ENCODE results near the gene WDR88. TPM values are rescaled to one million over a fixed set of nuclear protein-coding genes. Genes with fewer than 3 reads are reported as not detected.

Gene WDR88, protein sequence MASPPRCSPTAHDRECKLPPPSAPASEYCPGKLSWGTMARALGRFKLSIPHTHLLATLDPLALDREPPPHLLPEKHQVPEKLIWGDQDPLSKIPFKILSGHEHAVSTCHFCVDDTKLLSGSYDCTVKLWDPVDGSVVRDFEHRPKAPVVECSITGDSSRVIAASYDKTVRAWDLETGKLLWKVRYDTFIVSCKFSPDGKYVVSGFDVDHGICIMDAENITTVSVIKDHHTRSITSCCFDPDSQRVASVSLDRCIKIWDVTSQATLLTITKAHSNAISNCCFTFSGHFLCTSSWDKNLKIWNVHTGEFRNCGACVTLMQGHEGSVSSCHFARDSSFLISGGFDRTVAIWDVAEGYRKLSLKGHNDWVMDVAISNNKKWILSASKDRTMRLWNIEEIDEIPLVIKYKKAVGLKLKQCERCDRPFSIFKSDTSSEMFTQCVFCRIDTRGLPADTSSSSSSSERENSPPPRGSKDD
- total RNA-seq (2022) (0.20 and 0.37 TPM in 2 replicates), Bru-seq, nascent RNA (percentile 18 among the genes with signal in this experiment), BruChase-seq, experiment 1, labeled RNA remaining after a 2-hour chase (percentile 12 among the genes with signal in this experiment), BruChase-seq, experiment 2, labeled RNA remaining after a 6-hour chase (percentile 17 among the genes with signal in this experiment)
- long read RNA-seq, partial matches to known transcripts: 0 of 9 reads
- long read RNA-seq, other reads (novel, unspliced or antisense): 9 of 9 reads

DNA sequence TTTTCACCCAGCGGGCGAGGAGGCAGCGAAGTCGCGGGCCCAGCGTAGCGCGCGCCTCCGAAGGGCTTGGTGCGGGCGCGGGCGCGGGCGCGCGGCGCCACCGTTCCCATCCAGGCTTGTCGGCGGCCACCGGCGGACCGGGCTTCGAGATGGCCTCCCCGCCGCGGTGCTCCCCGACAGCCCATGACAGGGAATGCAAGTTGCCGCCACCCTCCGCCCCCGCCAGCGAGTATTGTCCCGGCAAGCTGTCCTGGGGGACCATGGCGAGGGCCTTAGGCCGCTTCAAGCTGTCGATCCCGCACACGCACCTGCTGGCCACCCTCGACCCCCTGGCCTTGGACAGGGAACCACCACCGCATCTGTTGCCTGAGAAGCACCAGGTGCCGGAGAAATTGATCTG, at the start of gene WDR88:
WDR88 (plus strand) TSS at position 94 of the 400 bp plus-strand sequence; CDS start at position 150, 56 bp downstream.
- BruUV-seq (replicated peaks): no TSS peak
- no peak within 1 kb of the TSS for H3K4me3 ChIP-seq (ENCODE audit: low read depth, low read length)
- Mint-ChIP-seq H3K9me3 (ENCODE audit: unreplicated experiment) (no peaks in the 10 kb centered on the region), H3K4me1 (ENCODE audit: low read depth, unreplicated experiment) (no peaks in the 10 kb centered on the region), H3K27me3 (ENCODE audit: insufficient read depth, unreplicated experiment) (no peaks in the 10 kb centered on the region), H3K36me3 (ENCODE audit: insufficient read depth, unreplicated experiment) (peaks cover 44% of the 10 kb centered on the region), H3K4me3 (ENCODE audit: unreplicated experiment) (no peak within 1 kb of the TSS), H3K27ac (ENCODE audit: unreplicated experiment) (no peak within 1 kb of the TSS)
- H3K27me3 ChIP-seq (replicated peaks; ENCODE audit: control insufficient read depth, insufficient read depth, low read length): no peaks in the 10 kb centered on the region
- DNase-seq: no peak
- intact Hi-C loops (cut with micrococcal nuclease; ENCODE audit: unreplicated experiment): no loop called here
- no peaks in the 10 kb centered on the region for H3K9me3 ChIP-seq
- CTCF ChIA-PET: no interaction called here
- no peaks in the 10 kb centered on the region for H3K4me1 ChIP-seq
- H3K36me3 ChIP-seq (ENCODE audit: control insufficient read depth, insufficient read depth, low read length): peaks cover 2% of the 10 kb centered on the region; the same call in 1 of the 2 replicates
- POLR2A ChIA-PET: no interaction called here
- TF ChIP-seq, protein P1, sequence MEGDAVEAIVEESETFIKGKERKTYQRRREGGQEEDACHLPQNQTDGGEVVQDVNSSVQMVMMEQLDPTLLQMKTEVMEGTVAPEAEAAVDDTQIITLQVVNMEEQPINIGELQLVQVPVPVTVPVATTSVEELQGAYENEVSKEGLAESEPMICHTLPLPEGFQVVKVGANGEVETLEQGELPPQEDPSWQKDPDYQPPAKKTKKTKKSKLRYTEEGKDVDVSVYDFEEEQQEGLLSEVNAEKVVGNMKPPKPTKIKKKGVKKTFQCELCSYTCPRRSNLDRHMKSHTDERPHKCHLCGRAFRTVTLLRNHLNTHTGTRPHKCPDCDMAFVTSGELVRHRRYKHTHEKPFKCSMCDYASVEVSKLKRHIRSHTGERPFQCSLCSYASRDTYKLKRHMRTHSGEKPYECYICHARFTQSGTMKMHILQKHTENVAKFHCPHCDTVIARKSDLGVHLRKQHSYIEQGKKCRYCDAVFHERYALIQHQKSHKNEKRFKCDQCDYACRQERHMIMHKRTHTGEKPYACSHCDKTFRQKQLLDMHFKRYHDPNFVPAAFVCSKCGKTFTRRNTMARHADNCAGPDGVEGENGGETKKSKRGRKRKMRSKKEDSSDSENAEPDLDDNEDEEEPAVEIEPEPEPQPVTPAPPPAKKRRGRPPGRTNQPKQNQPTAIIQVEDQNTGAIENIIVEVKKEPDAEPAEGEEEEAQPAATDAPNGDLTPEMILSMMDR (IDR thresholded peaks at IDR 0.05; ENCODE audit: insufficient read depth in 1 of 2, low read depth in 1 of 2, low read length in 1 of 2, severe bottlenecking in 1 of 2, unreplicated experiment in 1 of 2): no peak

DNA sequence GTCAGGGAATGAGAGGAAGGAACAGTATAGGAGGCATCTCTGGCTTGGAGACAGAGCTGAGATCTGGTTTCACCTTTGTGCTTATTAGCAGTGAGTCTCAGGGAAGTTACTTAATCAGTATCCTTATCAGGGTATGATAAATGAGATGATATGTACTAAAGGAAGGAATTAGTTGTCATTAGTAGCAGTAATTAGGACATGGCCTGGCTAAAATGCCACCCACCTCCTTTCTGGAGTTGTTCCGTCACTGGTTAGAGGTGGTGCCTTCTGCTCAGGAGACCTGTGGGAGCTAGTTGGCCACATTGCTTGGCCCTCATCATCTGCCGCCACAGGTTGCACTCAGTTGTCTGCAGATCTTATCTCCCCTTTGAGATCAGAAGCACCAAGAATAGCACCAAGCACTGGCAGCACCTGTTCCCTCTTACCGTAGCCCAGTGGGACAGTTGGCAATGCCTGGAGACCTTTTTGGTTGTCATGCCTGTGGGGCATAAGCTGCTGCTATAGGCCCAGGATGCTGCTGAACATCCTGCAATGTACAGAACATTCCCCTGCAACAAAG, 46.3 kb upstream of the WDR88 start:
- POLR2A ChIA-PET: interaction anchor here (0.6 kb wide), 1 partner anchor 14 kb away, joined by 7 read pairs; no protein-coding TSS in a partner anchor
- H3K4me3 ChIP-seq (ENCODE audit: low read depth, low read length): no peak overlapping the region
- TF ChIP-seq, protein P1 (IDR thresholded peaks at IDR 0.05; ENCODE audit: insufficient read depth in 1 of 2, low read depth in 1 of 2, low read length in 1 of 2, severe bottlenecking in 1 of 2, unreplicated experiment in 1 of 2): no peak
- no peak overlapping the region for H3K4me3 Mint-ChIP-seq (ENCODE audit: unreplicated experiment)
- H3K36me3 Mint-ChIP-seq (ENCODE audit: insufficient read depth, unreplicated experiment): peaks cover 45% of the 10 kb centered on the region
- CTCF ChIA-PET: no interaction called here
- DNase-seq: no peak
- H3K36me3 ChIP-seq (ENCODE audit: control insufficient read depth, insufficient read depth, low read length): no peaks in the 10 kb centered on the region; the same call in none of the 2 replicates
- intact Hi-C loops (cut with micrococcal nuclease; ENCODE audit: unreplicated experiment): no loop called here
- H3K4me1 Mint-ChIP-seq (ENCODE audit: low read depth, unreplicated experiment): peaks cover 29% of the 10 kb centered on the region
- H3K9me3 Mint-ChIP-seq (ENCODE audit: unreplicated experiment): no peaks in the 10 kb centered on the region
- BruUV-seq (replicated peaks): no TSS peak
- H3K4me1 ChIP-seq: peaks cover 21% of the 10 kb centered on the region; the same call in 1 of the 2 replicates
- no peaks in the 10 kb centered on the region for H3K27me3 ChIP-seq (replicated peaks; ENCODE audit: control insufficient read depth, insufficient read depth, low read length)
- H3K27me3 Mint-ChIP-seq (ENCODE audit: insufficient read depth, unreplicated experiment): no peaks in the 10 kb centered on the region
- H3K27ac Mint-ChIP-seq (ENCODE audit: unreplicated experiment): peak overlapping the region; percentile 60
- no peaks in the 10 kb centered on the region for H3K9me3 ChIP-seq

DNA sequence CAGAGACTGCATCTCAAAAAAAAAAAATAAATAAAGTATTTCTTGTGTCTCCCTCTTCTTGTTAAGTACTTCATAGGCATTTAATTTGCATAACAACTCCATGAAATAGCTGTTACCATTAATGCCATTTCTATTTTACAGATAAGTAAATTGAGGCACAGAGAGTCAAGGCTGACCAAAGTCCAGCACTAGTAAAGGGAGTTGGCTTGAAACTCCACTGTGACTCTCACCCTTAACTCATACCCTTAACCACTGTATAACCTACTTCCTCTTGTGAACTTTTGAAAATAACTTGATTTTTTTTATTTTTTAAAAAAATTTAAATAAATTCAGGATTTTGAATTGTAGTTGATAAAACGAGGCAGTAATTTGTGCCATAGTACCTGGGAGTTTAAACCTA, 45.0 kb upstream of the WDR88 start:
- TF ChIP-seq, protein P1 (IDR thresholded peaks at IDR 0.05; ENCODE audit: insufficient read depth in 1 of 2, low read depth in 1 of 2, low read length in 1 of 2, severe bottlenecking in 1 of 2, unreplicated experiment in 1 of 2): no peak
- intact Hi-C loops (cut with micrococcal nuclease; ENCODE audit: unreplicated experiment): no loop called here

More for the DNA sequence above, 45.0 kb upstream of the WDR88 start:
- no peak overlapping the region for H3K27ac Mint-ChIP-seq (ENCODE audit: unreplicated experiment)
- ChIA-PET POLR2A (no interaction called here), CTCF (no interaction called here)
- Histone ChIP-seq H3K27me3 (replicated peaks; ENCODE audit: control insufficient read depth, insufficient read depth, low read length) (no peaks in the 10 kb centered on the region), H3K36me3 (ENCODE audit: control insufficient read depth, insufficient read depth, low read length) (no peaks in the 10 kb centered on the region; the same call in none of the 2 replicates), H3K9me3 (no peaks in the 10 kb centered on the region), H3K4me3 (ENCODE audit: low read depth, low read length) (no peak overlapping the region), H3K4me1 (peaks cover 21% of the 10 kb centered on the region; the same call in 1 of the 2 replicates)
- H3K4me1 Mint-ChIP-seq (ENCODE audit: low read depth, unreplicated experiment): peaks cover 16% of the 10 kb centered on the region
- H3K27me3 Mint-ChIP-seq (ENCODE audit: insufficient read depth, unreplicated experiment): no peaks in the 10 kb centered on the region
- no peaks in the 10 kb centered on the region for H3K9me3 Mint-ChIP-seq (ENCODE audit: unreplicated experiment)
- no peak overlapping the region for H3K4me3 Mint-ChIP-seq (ENCODE audit: unreplicated experiment)
- DNase-seq: no peak
- BruUV-seq (replicated peaks): no TSS peak
- H3K36me3 Mint-ChIP-seq (ENCODE audit: insufficient read depth, unreplicated experiment): peaks cover 37% of the 10 kb centered on the region

Measured in Caco-2 (cell line).